GM23338 (cell line): ENCODE results near the gene STAP2. TPM values are rescaled to one million over a fixed set of nuclear protein-coding genes. Genes with fewer than 3 reads are reported as not detected.

Experiments used
- ATAC-seq: fragments of 200-7000 bp; cut with Tn5 transposase; 3 replicates; pipeline ENCODE4 v1.9.1; 2020
- DNase-seq: peaks from one replicate; pipeline ENCODE4 v3.0.0-alpha.2; 2015; ENCODE audit warnings: low spot score
- H2AFZ ChIP-seq: fragments of 200-600 bp; sonication (generic); 2 replicates; pipeline ENCODE4 v1.8.0; 2016; ENCODE audit warnings: antibody characterized with exemption, mild to moderate bottlenecking, moderate library complexity
- H3F3A ChIP-seq: fragments of 200-600 bp; sonication (generic); replicated peaks from 2 replicates; pipeline ENCODE4 v1.8.0; 2017; ENCODE audit warnings: antibody characterized with exemption, mixed run types, low read depth
- H3K27ac ChIP-seq: fragments of 200-600 bp; sonication (generic); 2 replicates; pipeline ENCODE4 v1.6.1; 2016; ENCODE audit warnings: low read depth
- H3K27me3 ChIP-seq: fragments of 200-600 bp; sonication (generic); 2 replicates; pipeline ENCODE4 v1.8.0; 2016; ENCODE audit warnings: mild to moderate bottlenecking, mixed run types, moderate library complexity; ENCODE audit not compliant: insufficient read depth
- H3K36me3 ChIP-seq: fragments of 200-600 bp; sonication (generic); 2 replicates; pipeline ENCODE4 v1.8.0; 2016; ENCODE audit warnings: mild to moderate bottlenecking; ENCODE audit not compliant: insufficient read depth
- H3K4me1 ChIP-seq: fragments of 200-600 bp; sonication (generic); 2 replicates; pipeline ENCODE4 v1.8.0; 2016; ENCODE audit warnings: mild to moderate bottlenecking, moderate library complexity; ENCODE audit not compliant: insufficient read depth
- H3K4me2 ChIP-seq: fragments of 200-600 bp; sonication (generic); 2 replicates; pipeline ENCODE4 v1.7.1; 2017; ENCODE audit warnings: mixed run types
- H3K4me3 ChIP-seq: fragments of 200-600 bp; sonication (generic); 2 replicates; pipeline ENCODE4 v1.6.1; 2016; ENCODE audit warnings: mixed run types
- H3K79me2 ChIP-seq: fragments of 200-600 bp; sonication (generic); replicated peaks from 2 replicates; pipeline ENCODE4 v1.8.0; 2017; ENCODE audit warnings: mild to moderate bottlenecking; ENCODE audit not compliant: insufficient read depth
- H3K9me2 ChIP-seq: fragments of 200-600 bp; sonication (generic); 2 replicates; pipeline ENCODE4 v1.8.0; 2017; ENCODE audit not compliant: insufficient read depth
- H4K20me1 ChIP-seq: fragments of 200-600 bp; sonication (generic); replicated peaks from 2 replicates; pipeline ENCODE4 v1.8.0; 2017; ENCODE audit warnings: mild to moderate bottlenecking; ENCODE audit not compliant: insufficient read depth
- H3K27ac Mint-ChIP-seq: 2 replicates; pipeline ENCODE4 v1.8.0; 2020; ENCODE audit warnings: inconsistent platforms, mild to moderate bottlenecking, moderate library complexity, mixed read lengths
- H3K27me3 Mint-ChIP-seq: 3 replicates; pipeline ENCODE4 v1.8.0; 2022; ENCODE audit warnings: low read depth, mild to moderate bottlenecking, moderate library complexity, mixed read lengths, inconsistent platforms; ENCODE audit not compliant: insufficient read depth, poor library complexity
- H3K36me3 Mint-ChIP-seq: 3 replicates; pipeline ENCODE4 v1.8.0; 2021; ENCODE audit warnings: low read depth, mild to moderate bottlenecking, inconsistent platforms, moderate library complexity, mixed read lengths
- H3K4me1 Mint-ChIP-seq: 3 replicates; pipeline ENCODE4 v1.8.0; 2020; ENCODE audit warnings: mild to moderate bottlenecking, inconsistent platforms, mixed read lengths
- H3K4me3 Mint-ChIP-seq: 3 replicates; pipeline ENCODE4 v1.8.0; 2021; ENCODE audit warnings: moderate library complexity, mild to moderate bottlenecking, inconsistent platforms, mixed read lengths
- H3K9me3 Mint-ChIP-seq: 3 replicates; pipeline ENCODE4 v1.8.0; 2020; ENCODE audit warnings: moderate library complexity, mild to moderate bottlenecking, inconsistent platforms, mixed read lengths
- CREB1 ChIP-seq: fragments of 250-450 bp; sonication (Bioruptor Pico); IDR thresholded peaks from 2 replicates; pipeline ENCODE4 v1.5.0; 2020; ENCODE audit warnings: low read depth, mild to moderate bottlenecking, moderate library complexity
- ETS1 ChIP-seq: IDR thresholded peaks from 2 replicates; pipeline ENCODE4 v1.6.1; 2016; ENCODE audit warnings: antibody characterized with exemption
- EZH2 ChIP-seq: fragments of 200-600 bp; sonication (generic); IDR thresholded peaks from one replicate; pipeline ENCODE4 v1.8.0; 2017; ENCODE audit warnings: antibody characterized with exemption, mild to moderate bottlenecking, low read depth; ENCODE audit not compliant: unreplicated experiment
- EZH2phosphoT487 ChIP-seq: fragments of 200-600 bp; sonication (generic); IDR thresholded peaks from one replicate; pipeline ENCODE4 v1.8.1; 2018; ENCODE audit warnings: antibody characterized with exemption; ENCODE audit not compliant: unreplicated experiment
- JUNB ChIP-seq: IDR thresholded peaks from one replicate; pipeline ENCODE4 v1.6.1; 2016; ENCODE audit warnings: antibody characterized with exemption; ENCODE audit not compliant: unreplicated experiment
- polyA plus RNA-seq: library from polyadenylated mRNA; unstranded; fragments of >200 nt; fragmentation: Nextera tagmentation; extraction: Ambion mirVana; gene quantifications from 2 replicates; pipeline ENCODE4 v1.2.1, GENCODE V29; 2016
- total RNA-seq: library from RNA; depleted of rRNA; stranded (reverse); fragments of >200 nt; shearing (Covaris generic); gene quantifications from 2 replicates; pipeline ENCODE4 v1.2.3, GENCODE V29; 2014
- TF ChIP-seq, protein P1 (sequence below), 2 experiments: fragments of 200-600 bp in 1 of 2; sonication (generic) in 1 of 2; conservative IDR thresholded peaks; 2 replicates each; pipeline versions ENCODE4 v1.5.1 to v1.6.1; 2016 to 2017; ENCODE audit warnings: antibody characterized with exemption in 2 of 2, low read depth in 2 of 2, mild to moderate bottlenecking in 2 of 2, moderate library complexity in 1 of 2
- TF ChIP-seq, protein P2 (sequence below): fragments of 250-450 bp; sonication (Bioruptor Pico); IDR thresholded peaks from 2 replicates; pipeline ENCODE4 v1.5.0; 2020; ENCODE audit warnings: mild to moderate bottlenecking, moderate library complexity

Gene STAP2
- total and polyA plus RNA-seq, 2 experiments from 2014 or later = 15.1 to 20.7 TPM

DNA sequence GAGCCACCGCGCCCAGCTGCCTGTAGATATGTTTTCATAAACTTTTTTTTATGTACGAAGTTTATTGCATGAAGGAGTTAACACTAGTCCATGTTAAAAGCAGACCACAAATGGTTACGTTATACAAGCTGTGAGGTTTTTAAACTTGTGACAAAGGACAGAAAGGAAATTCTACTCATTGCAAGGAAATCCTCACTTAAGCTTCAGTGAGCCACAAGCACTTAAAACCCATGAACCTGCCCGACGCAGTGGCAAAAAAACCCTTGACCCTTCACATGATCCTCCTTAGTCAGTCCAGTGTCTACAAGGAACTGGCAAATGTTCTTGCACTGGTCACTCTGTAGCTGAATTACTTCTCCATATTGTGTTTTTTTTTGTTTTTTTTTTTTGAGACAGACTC lies 8.9 kb upstream of the STAP2 start:
- Histone ChIP-seq H3K4me1 (no peaks in the 10 kb centered on the region), H3K27ac (no peak overlapping the region), H3K79me2 (0 out of 2 replicates have a peak, but pooled peaks cover 5% of the 10 kb centered on the region), H3K4me2 (no peak overlapping the region), H3F3A (peaks cover 14% of the 10 kb centered on the region; the same call in 1 of the 2 replicates), H3K27me3 (no peaks in the 10 kb centered on the region), H3K4me3 (no peak overlapping the region), H3K9me2 (no peaks in the 10 kb centered on the region), H4K20me1 (peaks cover 6% of the 10 kb centered on the region), H2AFZ (no peak overlapping the region), H3K36me3 (no peaks in the 10 kb centered on the region; the same call in 1 of the 2 replicates)
- H3K9me3 Mint-ChIP-seq = no peaks in the 10 kb centered on the region
- DNase-seq (no peak), ATAC-seq (no peak)
- H3K27me3 Mint-ChIP-seq = peaks cover 19% of the 10 kb centered on the region
- no peak overlapping the region for H3K4me3 Mint-ChIP-seq
- H3K27ac Mint-ChIP-seq = no peak overlapping the region
- H3K36me3 Mint-ChIP-seq = peaks cover 38% of the 10 kb centered on the region
- TF ChIP-seq, protein P1, sequence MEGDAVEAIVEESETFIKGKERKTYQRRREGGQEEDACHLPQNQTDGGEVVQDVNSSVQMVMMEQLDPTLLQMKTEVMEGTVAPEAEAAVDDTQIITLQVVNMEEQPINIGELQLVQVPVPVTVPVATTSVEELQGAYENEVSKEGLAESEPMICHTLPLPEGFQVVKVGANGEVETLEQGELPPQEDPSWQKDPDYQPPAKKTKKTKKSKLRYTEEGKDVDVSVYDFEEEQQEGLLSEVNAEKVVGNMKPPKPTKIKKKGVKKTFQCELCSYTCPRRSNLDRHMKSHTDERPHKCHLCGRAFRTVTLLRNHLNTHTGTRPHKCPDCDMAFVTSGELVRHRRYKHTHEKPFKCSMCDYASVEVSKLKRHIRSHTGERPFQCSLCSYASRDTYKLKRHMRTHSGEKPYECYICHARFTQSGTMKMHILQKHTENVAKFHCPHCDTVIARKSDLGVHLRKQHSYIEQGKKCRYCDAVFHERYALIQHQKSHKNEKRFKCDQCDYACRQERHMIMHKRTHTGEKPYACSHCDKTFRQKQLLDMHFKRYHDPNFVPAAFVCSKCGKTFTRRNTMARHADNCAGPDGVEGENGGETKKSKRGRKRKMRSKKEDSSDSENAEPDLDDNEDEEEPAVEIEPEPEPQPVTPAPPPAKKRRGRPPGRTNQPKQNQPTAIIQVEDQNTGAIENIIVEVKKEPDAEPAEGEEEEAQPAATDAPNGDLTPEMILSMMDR (conservative IDR thresholded peaks at IDR 0.05; ENCODE audit: low read depth in 2 of 2) = no peak
- TF ChIP-seq, protein P2, sequence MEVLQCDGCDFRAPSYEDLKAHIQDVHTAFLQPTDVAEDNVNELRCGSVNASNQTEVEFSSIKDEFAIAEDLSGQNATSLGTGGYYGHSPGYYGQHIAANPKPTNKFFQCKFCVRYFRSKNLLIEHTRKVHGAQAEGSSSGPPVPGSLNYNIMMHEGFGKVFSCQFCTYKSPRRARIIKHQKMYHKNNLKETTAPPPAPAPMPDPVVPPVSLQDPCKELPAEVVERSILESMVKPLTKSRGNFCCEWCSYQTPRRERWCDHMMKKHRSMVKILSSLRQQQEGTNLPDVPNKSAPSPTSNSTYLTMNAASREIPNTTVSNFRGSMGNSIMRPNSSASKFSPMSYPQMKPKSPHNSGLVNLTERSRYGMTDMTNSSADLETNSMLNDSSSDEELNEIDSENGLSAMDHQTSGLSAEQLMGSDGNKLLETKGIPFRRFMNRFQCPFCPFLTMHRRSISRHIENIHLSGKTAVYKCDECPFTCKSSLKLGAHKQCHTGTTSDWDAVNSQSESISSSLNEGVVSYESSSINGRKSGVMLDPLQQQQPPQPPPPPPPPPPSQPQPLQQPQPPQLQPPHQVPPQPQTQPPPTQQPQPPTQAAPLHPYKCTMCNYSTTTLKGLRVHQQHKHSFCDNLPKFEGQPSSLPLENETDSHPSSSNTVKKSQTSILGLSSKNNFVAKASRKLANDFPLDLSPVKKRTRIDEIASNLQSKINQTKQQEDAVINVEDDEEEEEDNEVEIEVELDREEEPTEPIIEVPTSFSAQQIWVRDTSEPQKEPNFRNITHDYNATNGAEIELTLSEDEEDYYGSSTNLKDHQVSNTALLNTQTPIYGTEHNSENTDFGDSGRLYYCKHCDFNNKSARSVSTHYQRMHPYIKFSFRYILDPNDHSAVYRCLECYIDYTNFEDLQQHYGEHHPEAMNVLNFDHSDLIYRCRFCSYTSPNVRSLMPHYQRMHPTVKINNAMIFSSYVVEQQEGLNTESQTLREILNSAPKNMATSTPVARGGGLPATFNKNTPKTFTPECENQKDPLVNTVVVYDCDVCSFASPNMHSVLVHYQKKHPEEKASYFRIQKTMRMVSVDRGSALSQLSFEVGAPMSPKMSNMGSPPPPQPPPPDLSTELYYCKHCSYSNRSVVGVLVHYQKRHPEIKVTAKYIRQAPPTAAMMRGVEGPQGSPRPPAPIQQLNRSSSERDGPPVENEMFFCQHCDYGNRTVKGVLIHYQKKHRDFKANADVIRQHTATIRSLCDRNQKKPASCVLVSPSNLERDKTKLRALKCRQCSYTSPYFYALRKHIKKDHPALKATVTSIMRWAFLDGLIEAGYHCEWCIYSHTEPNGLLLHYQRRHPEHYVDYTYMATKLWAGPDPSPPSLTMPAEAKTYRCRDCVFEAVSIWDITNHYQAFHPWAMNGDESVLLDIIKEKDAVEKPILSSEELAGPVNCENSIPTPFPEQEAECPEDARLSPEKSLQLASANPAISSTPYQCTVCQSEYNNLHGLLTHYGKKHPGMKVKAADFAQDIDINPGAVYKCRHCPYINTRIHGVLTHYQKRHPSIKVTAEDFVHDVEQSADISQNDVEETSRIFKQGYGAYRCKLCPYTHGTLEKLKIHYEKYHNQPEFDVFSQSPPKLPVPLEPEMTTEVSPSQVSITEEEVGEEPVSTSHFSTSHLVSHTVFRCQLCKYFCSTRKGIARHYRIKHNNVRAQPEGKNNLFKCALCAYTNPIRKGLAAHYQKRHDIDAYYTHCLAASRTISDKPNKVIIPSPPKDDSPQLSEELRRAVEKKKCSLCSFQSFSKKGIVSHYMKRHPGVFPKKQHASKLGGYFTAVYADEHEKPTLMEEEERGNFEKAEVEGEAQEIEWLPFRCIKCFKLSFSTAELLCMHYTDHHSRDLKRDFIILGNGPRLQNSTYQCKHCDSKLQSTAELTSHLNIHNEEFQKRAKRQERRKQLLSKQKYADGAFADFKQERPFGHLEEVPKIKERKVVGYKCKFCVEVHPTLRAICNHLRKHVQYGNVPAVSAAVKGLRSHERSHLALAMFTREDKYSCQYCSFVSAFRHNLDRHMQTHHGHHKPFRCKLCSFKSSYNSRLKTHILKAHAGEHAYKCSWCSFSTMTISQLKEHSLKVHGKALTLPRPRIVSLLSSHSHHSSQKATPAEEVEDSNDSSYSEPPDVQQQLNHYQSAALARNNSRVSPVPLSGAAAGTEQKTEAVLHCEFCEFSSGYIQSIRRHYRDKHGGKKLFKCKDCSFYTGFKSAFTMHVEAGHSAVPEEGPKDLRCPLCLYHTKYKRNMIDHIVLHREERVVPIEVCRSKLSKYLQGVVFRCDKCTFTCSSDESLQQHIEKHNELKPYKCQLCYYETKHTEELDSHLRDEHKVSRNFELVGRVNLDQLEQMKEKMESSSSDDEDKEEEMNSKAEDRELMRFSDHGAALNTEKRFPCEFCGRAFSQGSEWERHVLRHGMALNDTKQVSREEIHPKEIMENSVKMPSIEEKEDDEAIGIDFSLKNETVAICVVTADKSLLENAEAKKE (CRISPR knock-in tag) = no peak
- TF ChIP-seq CREB1 (no peak), EZH2phosphoT487 (no peak), ETS1 (no peak), EZH2 (no peak), JUNB (no peak)
- H3K4me1 Mint-ChIP-seq = no peaks in the 10 kb centered on the region
